Measurements from ENCODE around the gene CELSR1.
"Not testable (repeated sequence)": the region's sequence is repeated elsewhere in the genome, so short reads cannot be mapped to it uniquely, and the experiment has no call there.

The CELSR1 gene

GRCh38 chr22:46534901-46535630 is 2.4 kb downstream of the CELSR1 start:
- FAIRE-seq (no peak), DNase-seq (ENCODE audit: extremely low spot score, insufficient read length, low read depth) (no peak)

GRCh38 chr22:46534177-46534776 is 3.1 kb downstream of the CELSR1 start:
- DNase-seq (ENCODE audit: extremely low spot score, insufficient read length, low read depth), result no peak
- no peak for FAIRE-seq

DNA sequence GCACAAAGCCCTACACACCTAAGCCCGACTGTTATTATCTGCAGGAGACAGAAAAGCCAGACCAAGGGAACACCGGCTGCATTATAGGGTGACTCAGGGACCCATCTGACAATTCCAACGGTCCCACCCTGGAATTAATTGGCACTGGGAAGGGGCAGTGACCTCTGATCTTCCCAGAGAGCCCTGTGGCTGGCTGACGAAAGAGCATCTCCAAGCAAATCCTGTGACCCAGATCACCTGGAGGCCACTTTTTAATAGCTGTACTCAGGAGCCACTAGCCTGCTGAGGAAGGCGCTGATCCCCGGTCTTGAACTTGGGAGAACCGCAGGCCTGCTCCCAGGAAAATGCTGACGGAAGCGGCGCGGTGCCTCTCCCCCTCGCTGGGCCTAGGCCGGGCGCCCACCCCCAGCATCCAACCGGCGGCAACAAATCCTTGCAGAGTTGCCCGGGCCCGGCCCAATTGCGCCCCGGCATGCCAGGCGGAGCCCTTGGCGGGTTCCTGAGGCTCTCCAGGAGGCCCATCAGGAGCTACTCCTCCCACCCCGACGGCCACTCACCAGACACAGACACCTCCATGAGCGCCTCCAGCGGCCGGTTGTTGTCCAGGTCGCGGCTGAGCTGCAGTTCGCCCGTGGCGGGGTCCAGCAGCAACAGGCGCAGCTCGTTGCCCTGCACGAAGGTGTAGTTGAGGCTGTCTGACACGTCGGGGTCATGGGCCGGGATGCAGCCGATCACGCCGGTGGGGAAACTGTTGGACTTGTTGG is 4.2 kb downstream of the CELSR1 start:
- DNase-seq (ENCODE audit: extremely low spot score, insufficient read length, low read depth) (no peak), FAIRE-seq (no peak)

- no peak for FAIRE-seq
- no peak for DNase-seq (ENCODE audit: extremely low spot score, insufficient read length, low read depth)
Observed at GRCh38 chr22:46532416-46532815, 5.0 kb downstream of the CELSR1 start.

- no peak for DNase-seq (ENCODE audit: extremely low spot score, insufficient read length, low read depth)
- no peak for FAIRE-seq
Observed at GRCh38 chr22:46531581-46532175, 5.7 kb downstream of the CELSR1 start.

- FAIRE-seq (no peak), DNase-seq (ENCODE audit: extremely low spot score, insufficient read length, low read depth) (no peak)
Observed at GRCh38 chr22:46528121-46528610, 9.3 kb downstream of the CELSR1 start.

- FAIRE-seq (no peak), DNase-seq (ENCODE audit: extremely low spot score, insufficient read length, low read depth) (no peak)
Observed at GRCh38 chr22:46526244-46526839, 11.1 kb downstream of the CELSR1 start.

GRCh38 chr22:46525389-46526243 is 11.8 kb downstream of the CELSR1 start:
- DNase-seq (ENCODE audit: extremely low spot score, insufficient read length, low read depth) (no peak), FAIRE-seq (no peak)

DNA sequence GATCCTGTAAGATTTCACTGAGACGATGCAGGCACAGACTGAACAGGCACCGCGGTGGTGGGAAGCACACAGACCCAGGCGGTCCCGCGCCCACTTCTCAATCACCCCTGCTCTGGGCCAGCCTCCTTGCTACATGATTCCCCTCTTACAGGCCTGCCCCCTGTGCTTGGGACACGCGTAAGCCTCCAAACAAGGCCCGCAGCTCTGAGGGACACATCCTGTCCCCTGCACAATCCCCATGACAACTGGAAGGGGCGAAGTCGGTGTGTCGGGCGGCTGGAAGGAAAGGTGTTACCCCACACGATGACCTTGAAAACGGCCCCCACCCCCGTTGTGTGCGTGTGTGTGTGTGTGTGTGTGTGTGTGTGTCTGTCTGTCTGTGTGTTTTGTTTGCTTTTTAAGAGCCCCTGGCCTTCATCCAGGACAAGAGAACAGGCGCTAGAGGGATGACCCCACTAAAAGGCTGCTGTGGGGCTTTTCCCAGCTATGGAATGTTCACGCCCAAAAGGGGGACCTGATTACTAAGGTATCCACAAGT is 13.1 kb downstream of the CELSR1 start:
- DNase-seq (ENCODE audit: extremely low spot score, insufficient read length, low read depth), result no peak
- FAIRE-seq, result no peak

DNA sequence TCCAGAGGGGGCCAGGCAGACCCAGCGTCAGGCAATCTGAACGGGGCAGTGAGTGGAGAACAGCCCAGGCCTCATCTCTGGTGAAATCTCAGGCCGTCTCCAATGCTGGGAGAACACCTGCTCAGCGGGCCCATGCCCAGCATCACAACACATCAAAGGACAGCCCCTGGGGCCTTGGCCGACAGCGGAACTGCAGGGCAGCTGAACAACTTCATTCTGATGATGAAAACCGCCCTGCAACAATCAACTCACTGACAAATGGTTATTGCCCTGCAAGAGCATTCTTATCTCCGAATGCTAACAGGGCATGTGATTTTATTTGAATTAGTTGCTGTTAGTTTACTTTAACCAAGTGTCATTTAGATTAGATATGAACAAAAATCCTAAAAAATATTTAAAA is 14.6 kb downstream of the CELSR1 start:
- DNase-seq (ENCODE audit: extremely low spot score, insufficient read length, low read depth) (no peak), FAIRE-seq (no peak)

DNA sequence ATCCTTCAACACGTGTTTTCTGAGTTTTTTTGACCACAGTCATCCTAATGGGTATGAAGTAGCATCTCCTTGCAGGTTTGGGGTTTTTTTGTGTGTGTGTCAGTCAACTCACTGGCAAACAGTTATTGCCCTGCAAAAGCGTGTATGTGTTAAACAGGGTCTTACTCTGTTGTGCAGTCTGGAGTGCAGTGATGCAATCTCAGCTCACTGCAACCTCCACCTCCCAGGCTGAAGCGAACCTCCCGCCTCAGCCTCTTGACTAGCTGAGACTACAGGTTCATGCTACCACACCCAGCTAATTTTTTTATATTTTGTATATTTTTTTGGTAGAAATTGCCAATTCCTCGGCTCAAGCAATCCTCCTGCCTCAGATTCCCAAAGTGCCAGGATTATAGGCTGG is 15.4 kb downstream of the CELSR1 start:
- DNase-seq (ENCODE audit: extremely low spot score, insufficient read length, low read depth), result no peak
- FAIRE-seq, result no peak

GRCh38 chr22:46520880-46521279 is 16.5 kb downstream of the CELSR1 start:
- FAIRE-seq, result no peak
- no peak for DNase-seq (ENCODE audit: extremely low spot score, insufficient read length, low read depth)

- no peak for FAIRE-seq
Observed at GRCh38 chr22:46519377-46519776, 18.0 kb downstream of the CELSR1 start.

GRCh38 chr22:46518542-46519325 is 18.7 kb downstream of the CELSR1 start:
- DNase-seq (ENCODE audit: extremely low spot score, insufficient read length, low read depth), result no peak
- no peak for FAIRE-seq

More at GRCh38 chr22:46519377-46519776, 18.0 kb downstream of the CELSR1 start:
- no peak for DNase-seq (ENCODE audit: extremely low spot score, insufficient read length, low read depth)

GRCh38 chr22:46518038-46518437 is 19.4 kb downstream of the CELSR1 start:
- DNase-seq (ENCODE audit: extremely low spot score, insufficient read length, low read depth), result no peak
- FAIRE-seq, result no peak

- DNase-seq (ENCODE audit: extremely low spot score, insufficient read length, low read depth), result no peak
- no peak for FAIRE-seq
Observed at GRCh38 chr22:46517255-46517761, 20.1 kb downstream of the CELSR1 start.

DNA sequence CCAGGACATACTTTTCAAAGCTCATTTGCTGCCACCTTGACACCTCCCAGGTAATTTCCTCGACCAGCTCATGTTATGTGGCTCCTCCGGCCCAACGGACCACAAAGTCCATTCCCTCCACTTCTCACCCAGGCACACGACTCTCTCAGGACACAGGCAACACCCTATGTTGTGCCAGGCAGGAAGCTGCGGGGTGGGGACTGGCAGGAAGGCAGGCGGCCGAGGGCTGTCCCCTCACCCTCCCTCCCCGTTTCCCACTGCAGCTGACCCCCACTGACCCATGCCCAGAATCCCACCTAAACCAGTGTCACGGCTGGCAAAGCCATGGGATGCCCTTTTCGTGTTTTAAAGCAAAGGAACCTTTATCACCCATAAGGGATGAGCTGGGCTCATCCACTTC is 20.8 kb downstream of the CELSR1 start:
- DNase-seq (ENCODE audit: extremely low spot score, insufficient read length, low read depth) (no peak), FAIRE-seq (no peak)

DNA sequence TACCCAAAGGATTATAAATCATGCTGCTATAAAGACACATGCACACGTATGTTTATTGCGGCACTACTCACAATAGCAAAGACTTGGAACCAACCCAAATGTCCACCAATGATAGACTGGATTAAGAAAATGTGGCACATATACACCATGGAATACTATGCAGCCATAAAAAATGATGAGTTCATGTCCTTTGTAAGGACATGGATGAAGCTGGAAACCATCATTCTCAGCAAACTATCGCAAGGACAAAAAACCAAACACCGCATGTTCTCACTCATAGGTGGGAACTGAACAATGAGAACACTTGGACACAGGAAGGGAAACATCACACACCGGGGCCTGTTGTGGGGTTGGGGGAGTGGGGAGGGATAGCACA is 21.3 kb downstream of the CELSR1 start:
- not testable (repeated sequence) for FAIRE-seq; DNase-seq (ENCODE audit: extremely low spot score, insufficient read length, low read depth)
